Mesenchymal stem cell (in vitro differentiated cells and primary cell): Measurements from ENCODE around the gene PLEKHD1.

ENCODE experiments used
- DNase-seq: peaks from one replicate; pipeline ENCODE4 v3.0.0-alpha.2; 2013
- H2AFZ ChIP-seq: one replicate; pipeline ENCODE4 v1.6.1; 2013; ENCODE audit warnings: low read depth, mild to moderate bottlenecking, control low read depth, inconsistent platforms, low read length, moderate library complexity
- H2AK5ac ChIP-seq: 2 replicates; pipeline ENCODE4 v1.6.1; 2013; ENCODE audit warnings: low read length, moderate library complexity, mild to moderate bottlenecking, inconsistent platforms; ENCODE audit not compliant: severe bottlenecking
- H2BK120ac ChIP-seq: one replicate; pipeline ENCODE4 v1.6.1; 2013; ENCODE audit warnings: low read depth, mild to moderate bottlenecking, inconsistent platforms, low read length, moderate library complexity
- H2BK12ac ChIP-seq, 2 experiments: one replicate each; pipeline ENCODE4 v1.6.1; 2013; ENCODE audit warnings: inconsistent platforms in 2 of 2, low read length in 2 of 2, mild to moderate bottlenecking in 2 of 2, moderate library complexity in 2 of 2, control low read depth in 1 of 2
- H2BK15ac ChIP-seq: one replicate; pipeline ENCODE4 v1.6.1; 2013; ENCODE audit warnings: mild to moderate bottlenecking, low read depth, inconsistent platforms; ENCODE audit not compliant: poor library complexity, severe bottlenecking
- H2BK5ac ChIP-seq: 2 replicates; pipeline ENCODE4 v1.6.1; 2013; ENCODE audit warnings: low read depth, mild to moderate bottlenecking, low read length, control low read depth, inconsistent platforms; ENCODE audit not compliant: poor library complexity, severe bottlenecking
- H3K14ac ChIP-seq, 2 experiments: one replicate each; pipeline ENCODE4 v1.6.1; 2013; ENCODE audit warnings: inconsistent platforms in 2 of 2, low read length in 2 of 2, control low read depth in 1 of 2, mild to moderate bottlenecking in 1 of 2, moderate library complexity in 1 of 2
- H3K18ac ChIP-seq, 2 experiments: one replicate each; pipeline ENCODE4 v1.6.1; 2013; ENCODE audit warnings: inconsistent platforms in 2 of 2, low read length in 2 of 2, control low read depth in 1 of 2, low read depth in 1 of 2, mild to moderate bottlenecking in 1 of 2
- H3K23ac ChIP-seq, 2 experiments: one replicate each; pipeline ENCODE4 v1.6.1; 2013; ENCODE audit warnings: inconsistent platforms in 2 of 2, low read length in 2 of 2, mild to moderate bottlenecking in 2 of 2, moderate library complexity in 2 of 2, control low read depth in 1 of 2
- H3K27ac ChIP-seq: 2 replicates; pipeline ENCODE4 v1.5.1; 2013; ENCODE audit warnings: mild to moderate bottlenecking, moderate library complexity, low read length, control low read depth, inconsistent platforms; ENCODE audit not compliant: poor library complexity, severe bottlenecking
- H3K27me3 ChIP-seq, 2 experiments: 2 replicates each; pipeline versions ENCODE4 v1.6.1 to v1.7.0; 2013; ENCODE audit warnings: low read length in 2 of 2, mild to moderate bottlenecking in 2 of 2, moderate library complexity in 2 of 2, control low read depth in 1 of 2, inconsistent platforms in 1 of 2; ENCODE audit not compliant: control insufficient read depth in 1 of 2, insufficient read depth in 1 of 2
- H3K36me3 ChIP-seq, 2 experiments: 2 replicates each; pipeline versions ENCODE4 v1.6.1 to v1.7.0; 2013; ENCODE audit warnings: low read length in 2 of 2, control low read depth in 1 of 2, inconsistent platforms in 1 of 2, low read depth in 1 of 2, mild to moderate bottlenecking in 1 of 2; ENCODE audit not compliant: insufficient read depth in 2 of 2, control insufficient read depth in 1 of 2
- H3K4ac ChIP-seq, 2 experiments: one replicate each; pipeline ENCODE4 v1.6.1; 2013; ENCODE audit warnings: inconsistent platforms in 2 of 2, low read length in 2 of 2, mild to moderate bottlenecking in 2 of 2, moderate library complexity in 2 of 2, control low read depth in 1 of 2, low read depth in 1 of 2
- H3K4me1 ChIP-seq: 2 replicates; pipeline ENCODE4 v1.6.1; 2013; ENCODE audit warnings: low read depth, low read length, control low read depth; ENCODE audit not compliant: control insufficient read depth, insufficient read depth
- H3K4me2 ChIP-seq: 2 replicates; pipeline ENCODE4 v1.6.1; 2013; ENCODE audit warnings: low read length, mild to moderate bottlenecking, inconsistent platforms; ENCODE audit not compliant: poor library complexity, severe bottlenecking
- H3K4me3 ChIP-seq, 2 experiments: 2 replicates each; pipeline versions ENCODE4 v1.5.1 to v1.7.0; 2013; ENCODE audit warnings: low read length in 2 of 2, mild to moderate bottlenecking in 2 of 2, control low read depth in 1 of 2, low read depth in 1 of 2; ENCODE audit not compliant: insufficient read depth in 1 of 2
- H3K79me1 ChIP-seq: replicated peaks from 2 replicates; pipeline ENCODE4 v1.6.1; 2013; ENCODE audit warnings: mild to moderate bottlenecking, control low read depth, low read length, inconsistent platforms; ENCODE audit not compliant: poor library complexity, severe bottlenecking
- H3K9ac ChIP-seq: 2 replicates; pipeline ENCODE4 v1.7.0; 2013; ENCODE audit warnings: mild to moderate bottlenecking, low read length, moderate library complexity
- H3K9me3 ChIP-seq: 2 replicates; pipeline ENCODE4 v1.7.0; 2013; ENCODE audit warnings: mild to moderate bottlenecking, low read length; ENCODE audit not compliant: control insufficient read depth
- H4K8ac ChIP-seq: one replicate; pipeline ENCODE4 v1.6.1; 2013; ENCODE audit warnings: inconsistent platforms, mild to moderate bottlenecking, low read length, moderate library complexity
- H4K91ac ChIP-seq: one replicate; pipeline ENCODE4 v1.6.1; 2013; ENCODE audit warnings: mild to moderate bottlenecking, low read length, inconsistent platforms
- WGBS: methylation state at CpG from one replicate; pipeline ENCODE4 v1.1.7; 2013; ENCODE audit warnings: mixed read lengths; 5-methylcytosine and 5-hydroxymethylcytosine counted together

Gene PLEKHD1

DNA sequence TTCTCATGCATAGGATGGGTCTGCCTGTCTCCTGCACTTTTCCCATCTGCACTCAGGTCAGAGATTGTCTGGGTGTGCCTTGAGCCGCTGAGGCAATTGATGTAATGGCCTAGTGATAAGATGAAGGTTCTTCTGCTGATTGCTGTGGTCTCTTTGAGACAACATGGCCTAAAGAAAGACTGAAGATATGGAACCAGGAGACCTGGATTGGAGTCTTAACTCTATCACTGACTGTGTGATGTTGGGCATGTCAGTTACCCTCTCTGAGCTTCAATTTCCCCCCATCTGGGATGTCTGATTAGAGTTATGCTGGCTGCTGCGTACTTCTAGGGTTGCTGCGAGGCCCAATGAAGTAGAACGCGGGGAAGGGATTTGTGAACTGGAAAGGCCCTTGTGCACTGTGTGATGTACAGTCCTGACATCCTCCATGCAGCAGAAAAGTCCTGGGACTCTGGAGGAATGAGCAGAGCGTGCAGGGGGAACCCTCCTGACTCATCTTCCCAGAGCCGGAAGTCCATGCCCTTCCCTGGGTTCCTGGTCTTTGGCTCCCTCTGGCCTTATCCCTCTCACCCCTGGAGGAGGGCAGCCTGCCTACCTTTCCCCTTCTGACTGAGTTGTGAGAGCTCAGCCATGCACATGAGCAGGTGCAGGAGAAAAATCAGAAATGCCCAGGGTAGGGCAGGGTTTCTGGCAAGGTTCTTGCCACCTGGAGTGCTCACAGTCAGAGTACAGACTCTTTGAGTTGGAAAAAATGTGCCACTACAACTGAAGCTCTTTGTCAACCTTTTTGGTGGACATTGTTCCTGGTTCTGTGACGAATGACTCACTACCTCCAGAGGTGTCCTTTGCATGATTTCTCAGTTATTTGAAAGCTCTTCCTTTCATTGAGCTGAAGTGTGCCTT lies 21.1 kb downstream of the PLEKHD1 start:
- Histone ChIP-seq H2BK15ac (no peak overlapping the region), H2BK120ac (no peak overlapping the region), H3K9ac (no peak overlapping the region), H3K9me3 (no peaks in the 10 kb centered on the region), H4K91ac (no peak overlapping the region), H3K36me3 (no peaks in the 10 kb centered on the region), H2AFZ (no peak overlapping the region), H2AK5ac (no peak overlapping the region), H3K4ac (no peak overlapping the region), H3K79me1 (no peaks in the 10 kb centered on the region), H3K4me2 (no peak overlapping the region), H2BK12ac (no peak overlapping the region), H3K23ac (peak overlapping the region in 1 of 2 experiments; percentile 60), H3K4me1 (peaks cover 3% of the 10 kb centered on the region), H2BK5ac (no peak overlapping the region), H3K27me3 (peaks cover 37 to 47% of the 10 kb centered on the region in 2 experiments), H4K8ac (no peak overlapping the region), H3K14ac (peak overlapping the region in 1 of 2 experiments; percentile 36), H3K4me3 (no peak overlapping the region), H3K18ac (no peak overlapping the region), H3K27ac (no peak overlapping the region)
- no peak for DNase-seq
- WGBS: 83% methylated on average over 8 of the region's 8 CpGs

DNA sequence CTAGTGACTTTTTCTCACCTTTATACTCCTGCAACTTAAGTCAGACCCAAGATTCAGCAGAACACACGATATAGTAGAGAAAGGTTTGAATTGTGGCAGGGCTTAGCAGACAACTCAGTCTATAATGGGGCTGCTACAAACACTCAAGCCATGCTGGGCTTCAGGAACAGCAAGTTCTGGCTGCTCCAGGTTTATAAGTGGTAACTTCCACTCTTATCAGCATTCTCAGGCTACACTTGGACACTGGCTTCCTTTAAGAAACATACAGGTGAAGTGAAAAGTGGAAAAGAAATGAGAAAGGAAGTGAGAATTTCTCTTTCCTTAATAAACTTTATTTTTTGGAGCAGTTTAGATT lies 21.7 kb downstream of the PLEKHD1 start:
- H3K23ac ChIP-seq: no peak overlapping the region
- no peak overlapping the region for H3K4me2 ChIP-seq
- H3K14ac ChIP-seq: no peak overlapping the region
- H2BK12ac ChIP-seq: no peak overlapping the region
- no peak overlapping the region for H3K27ac ChIP-seq
- no peak overlapping the region for H4K91ac ChIP-seq
- no peaks in the 10 kb centered on the region for H3K79me1 ChIP-seq
- H2AK5ac ChIP-seq: no peak overlapping the region
- WGBS: 64% methylated on average over 1 of the region's 1 CpG
- no peak overlapping the region for H3K4me3 ChIP-seq
- no peak overlapping the region for H2AFZ ChIP-seq
- H3K36me3 ChIP-seq: no peaks in the 10 kb centered on the region
- no peak overlapping the region for H2BK120ac ChIP-seq
- H3K18ac ChIP-seq: no peak overlapping the region
- no peak overlapping the region for H3K4ac ChIP-seq
- DNase-seq: no peak
- no peak overlapping the region for H4K8ac ChIP-seq
- H3K9ac ChIP-seq: no peak overlapping the region
- H3K4me1 ChIP-seq: peaks cover 3% of the 10 kb centered on the region
- peaks cover 33 to 41% of the 10 kb centered on the region in 2 experiments for H3K27me3 ChIP-seq
- no peak overlapping the region for H2BK5ac ChIP-seq
- H2BK15ac ChIP-seq: no peak overlapping the region
- H3K9me3 ChIP-seq: no peaks in the 10 kb centered on the region

DNA sequence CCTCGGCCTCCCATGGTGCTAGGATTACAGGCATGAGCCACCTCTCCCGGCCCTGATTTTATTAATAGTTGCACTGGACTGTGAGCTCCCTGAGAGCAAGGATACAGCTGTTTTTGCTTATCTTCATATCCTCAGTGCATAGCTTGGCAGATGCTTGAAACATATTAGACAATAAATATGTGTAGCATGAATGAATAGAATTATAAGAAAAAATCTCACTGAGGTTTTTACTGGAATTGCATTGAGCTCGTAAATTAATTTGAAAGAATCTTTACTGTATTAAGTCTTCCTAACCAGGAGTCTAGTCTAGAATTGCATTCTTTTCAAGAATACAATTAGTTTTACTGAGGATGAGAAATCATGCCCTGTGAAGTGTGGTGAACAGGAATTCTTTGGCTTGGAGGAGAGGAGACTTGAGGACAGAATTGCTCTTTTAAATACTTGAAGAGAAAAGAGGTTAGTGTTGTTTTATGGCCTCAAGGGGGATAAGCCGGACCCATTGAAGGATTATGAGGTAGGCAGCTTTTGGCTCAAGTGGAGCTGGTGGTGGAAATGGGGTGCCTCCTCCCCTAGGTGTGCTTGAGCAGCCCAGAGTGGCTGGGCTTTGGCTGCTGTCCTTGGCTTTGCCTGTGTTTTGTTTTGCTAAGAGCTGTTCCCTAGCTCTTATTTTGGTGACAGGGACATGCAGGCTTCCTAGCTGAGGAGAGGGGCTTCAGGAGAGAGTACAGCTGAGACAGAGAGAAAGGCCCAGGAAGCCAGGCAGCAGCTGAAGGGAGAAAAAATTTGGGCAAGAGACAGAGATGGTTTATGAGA lies 34.0 kb downstream of the PLEKHD1 start:
- no peak for DNase-seq
- H4K91ac ChIP-seq: no peak overlapping the region
- no peak overlapping the region for H3K18ac ChIP-seq
- no peaks in the 10 kb centered on the region for H3K4me1 ChIP-seq
- no peak overlapping the region for H2AFZ ChIP-seq
- no peak overlapping the region for H3K27ac ChIP-seq
- no peaks in the 10 kb centered on the region for H3K79me1 ChIP-seq
- H3K14ac ChIP-seq: no peak overlapping the region
- H3K9me3 ChIP-seq: no peaks in the 10 kb centered on the region
- H2BK5ac ChIP-seq: no peak overlapping the region
- H3K4me2 ChIP-seq: no peak overlapping the region
- H4K8ac ChIP-seq: no peak overlapping the region
- no peak overlapping the region for H2BK120ac ChIP-seq
- H3K36me3 ChIP-seq: no peaks in the 10 kb centered on the region
- H3K27me3 ChIP-seq: peaks cover 36 to 44% of the 10 kb centered on the region in 2 experiments
- no peak overlapping the region for H3K23ac ChIP-seq
- no peak overlapping the region for H2BK15ac ChIP-seq
- H3K4ac ChIP-seq: no peak overlapping the region
- no peak overlapping the region for H2AK5ac ChIP-seq
- H3K4me3 ChIP-seq: no peak overlapping the region
- H2BK12ac ChIP-seq: no peak overlapping the region
- no peak overlapping the region for H3K9ac ChIP-seq
- WGBS: 42% methylated on average over 3 of the region's 4 CpGs
